Esophagus squamous epithelium (tissue), 4 donors: Measurements from ENCODE around the gene BAZ2A.

Experiments
- CTCF ChIP-seq, 6 experiments: fragments of 450-650 bp in 4 of 6; fragments of 200-600 bp in 2 of 6; sonication (generic) in 2 of 6; IDR thresholded peaks; one replicate each; pipeline ENCODE4 v1.5.1; 2016 to 2019; ENCODE audit warnings: antibody characterized with exemption in 6 of 6, mild to moderate bottlenecking in 4 of 6, moderate library complexity in 4 of 6
- POLR2A ChIP-seq, 4 donors: fragments of 450-650 bp; IDR thresholded peaks; one replicate each; pipeline ENCODE4 v1.6.1; 2017; ENCODE audit warnings: antibody characterized with exemption in 4 of 4, mild to moderate bottlenecking in 4 of 4, moderate library complexity in 3 of 4

- TF ChIP-seq POLR2A (IDR thresholded peaks at IDR 0.05) (no peak), CTCF (IDR thresholded peaks at IDR 0.05) (no peak)
These were observed 39.0 kb downstream of the BAZ2A start for GRCh38 chr12:56591126-56591525.
